ENCODE data around the gene RNH1.

DNA sequence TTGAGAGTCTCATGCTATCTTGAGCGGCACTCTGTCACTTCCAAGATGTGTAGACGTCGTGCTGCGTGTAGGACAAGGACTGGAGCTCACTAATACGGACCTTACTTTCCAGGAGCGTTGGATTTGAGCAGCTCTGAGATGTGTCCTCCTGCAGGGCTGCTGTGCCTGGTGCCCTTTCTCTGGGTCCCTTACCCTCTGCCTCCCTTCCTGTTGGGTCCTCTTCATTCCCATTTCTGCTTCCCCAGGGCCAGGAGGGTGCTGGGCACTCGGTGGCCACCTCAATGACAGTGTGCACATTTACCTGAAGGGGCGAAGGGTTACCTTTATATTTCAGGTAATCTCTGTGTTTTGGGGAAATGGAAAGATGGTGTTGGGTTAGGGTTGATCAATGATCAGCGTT, 53.0 kb downstream of the RNH1 start:
- TF ChIP-seq, protein P1, sequence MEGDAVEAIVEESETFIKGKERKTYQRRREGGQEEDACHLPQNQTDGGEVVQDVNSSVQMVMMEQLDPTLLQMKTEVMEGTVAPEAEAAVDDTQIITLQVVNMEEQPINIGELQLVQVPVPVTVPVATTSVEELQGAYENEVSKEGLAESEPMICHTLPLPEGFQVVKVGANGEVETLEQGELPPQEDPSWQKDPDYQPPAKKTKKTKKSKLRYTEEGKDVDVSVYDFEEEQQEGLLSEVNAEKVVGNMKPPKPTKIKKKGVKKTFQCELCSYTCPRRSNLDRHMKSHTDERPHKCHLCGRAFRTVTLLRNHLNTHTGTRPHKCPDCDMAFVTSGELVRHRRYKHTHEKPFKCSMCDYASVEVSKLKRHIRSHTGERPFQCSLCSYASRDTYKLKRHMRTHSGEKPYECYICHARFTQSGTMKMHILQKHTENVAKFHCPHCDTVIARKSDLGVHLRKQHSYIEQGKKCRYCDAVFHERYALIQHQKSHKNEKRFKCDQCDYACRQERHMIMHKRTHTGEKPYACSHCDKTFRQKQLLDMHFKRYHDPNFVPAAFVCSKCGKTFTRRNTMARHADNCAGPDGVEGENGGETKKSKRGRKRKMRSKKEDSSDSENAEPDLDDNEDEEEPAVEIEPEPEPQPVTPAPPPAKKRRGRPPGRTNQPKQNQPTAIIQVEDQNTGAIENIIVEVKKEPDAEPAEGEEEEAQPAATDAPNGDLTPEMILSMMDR (IDR thresholded peaks at IDR 0.05) = no peak
- TF ChIP-seq CHD2 (IDR thresholded peaks at IDR 0.05; ENCODE audit: low read length, partially characterized antibody) (no peak), MAX (IDR thresholded peaks at IDR 0.05; ENCODE audit: low read depth) (no peak), EP300 (IDR thresholded peaks at IDR 0.05; ENCODE audit: borderline replicate concordance in 1 of 2, low read depth in 1 of 2, low read length in 1 of 2) (no peak)

All from SK-N-SH (cell line).